ENCODE data around the gene TOLLIP.

DNA sequence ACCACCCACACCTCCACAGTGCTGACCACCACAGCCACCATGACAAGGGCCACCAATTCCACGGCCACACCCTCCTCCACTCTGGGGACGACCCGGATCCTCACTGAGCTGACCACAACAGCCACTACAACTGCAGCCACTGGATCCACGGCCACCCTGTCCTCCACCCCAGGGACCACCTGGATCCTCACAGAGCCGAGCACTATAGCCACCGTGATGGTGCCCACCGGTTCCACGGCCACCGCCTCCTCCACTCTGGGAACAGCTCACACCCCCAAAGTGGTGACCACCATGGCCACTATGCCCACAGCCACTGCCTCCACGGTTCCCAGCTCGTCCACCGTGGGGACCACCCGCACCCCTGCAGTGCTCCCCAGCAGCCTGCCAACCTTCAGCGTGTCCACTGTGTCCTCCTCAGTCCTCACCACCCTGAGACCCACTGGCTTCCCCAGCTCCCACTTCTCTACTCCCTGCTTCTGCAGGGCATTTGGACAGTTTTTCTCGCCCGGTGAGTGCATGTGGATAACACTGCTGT lies 58.1 kb downstream of the TOLLIP start:
- TF ChIP-seq, protein P1, sequence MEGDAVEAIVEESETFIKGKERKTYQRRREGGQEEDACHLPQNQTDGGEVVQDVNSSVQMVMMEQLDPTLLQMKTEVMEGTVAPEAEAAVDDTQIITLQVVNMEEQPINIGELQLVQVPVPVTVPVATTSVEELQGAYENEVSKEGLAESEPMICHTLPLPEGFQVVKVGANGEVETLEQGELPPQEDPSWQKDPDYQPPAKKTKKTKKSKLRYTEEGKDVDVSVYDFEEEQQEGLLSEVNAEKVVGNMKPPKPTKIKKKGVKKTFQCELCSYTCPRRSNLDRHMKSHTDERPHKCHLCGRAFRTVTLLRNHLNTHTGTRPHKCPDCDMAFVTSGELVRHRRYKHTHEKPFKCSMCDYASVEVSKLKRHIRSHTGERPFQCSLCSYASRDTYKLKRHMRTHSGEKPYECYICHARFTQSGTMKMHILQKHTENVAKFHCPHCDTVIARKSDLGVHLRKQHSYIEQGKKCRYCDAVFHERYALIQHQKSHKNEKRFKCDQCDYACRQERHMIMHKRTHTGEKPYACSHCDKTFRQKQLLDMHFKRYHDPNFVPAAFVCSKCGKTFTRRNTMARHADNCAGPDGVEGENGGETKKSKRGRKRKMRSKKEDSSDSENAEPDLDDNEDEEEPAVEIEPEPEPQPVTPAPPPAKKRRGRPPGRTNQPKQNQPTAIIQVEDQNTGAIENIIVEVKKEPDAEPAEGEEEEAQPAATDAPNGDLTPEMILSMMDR (IDR thresholded peaks at IDR 0.05) = no peak
- no peak for TF ChIP-seq POLR2A (IDR thresholded peaks at IDR 0.05)
